ENCODE data around the gene ZRANB2. TPM values are rescaled to one million over a fixed set of nuclear protein-coding genes. Genes with fewer than 3 reads are reported as not detected.

The ZRANB2 gene
- 189 TPM for polyA plus RNA-seq (2013)

GRCh38 chr1:71080739-71081696 lies at the start of gene ZRANB2:
Gene ZRANB2, minus strand, starts transcription at chr1:71081035. Its CDS starts 40 bp downstream, at chr1:71080995.
- POLR2A ChIA-PET: interaction anchor here (0.7 kb wide), 1 partner anchor 15 kb away, joined by 3 read pairs; no protein-coding TSS in a partner anchor
- H3K4me3 ChIP-seq (ENCODE audit: control insufficient read depth in 1 of 7, extremely low read depth in 1 of 7, insufficient read depth in 4 of 7, low read depth in 2 of 7, low read length in 6 of 7): peak within 1 kb of the TSS; percentile 78 to 100 (median 97)
- no peaks in the 10 kb centered on the region for H3K9me3 ChIP-seq (ENCODE audit: control extremely low read depth in 1 of 5, control insufficient read depth in 4 of 5, insufficient read depth in 2 of 5, low read depth in 1 of 5, low read length in 4 of 5)
- H3K27me3 ChIP-seq (replicated peaks in 2 of 5; ENCODE audit: control insufficient read depth in 4 of 5, insufficient read depth in 5 of 5, low read length in 4 of 5): no peaks in the 10 kb centered on the region
- 0% methylated on average over 24 of the region's 33 CpGs for WGBS (ENCODE audit: insufficient coverage)
- DNase-seq: peak; percentile 97
- CTCF ChIA-PET: interaction anchor here (0.9 to 1.2 kb wide), 4 partner anchors 8 to 727 kb away, joined by 3 to 4 read pairs (median 3); partner anchors contain the start of gene ANKRD13C
- H3K4me1 ChIP-seq (ENCODE audit: control extremely low read depth in 1 of 4, control insufficient read depth in 4 of 4, insufficient read depth in 4 of 4, low read length in 3 of 4): peaks cover 3 to 21% (median 17%) of the 10 kb centered on the region in 4 experiments
- peaks cover 0 to 27% (median 12%) of the 10 kb centered on the region in 4 experiments for H3K36me3 ChIP-seq (ENCODE audit: control insufficient read depth in 4 of 4, insufficient read depth in 4 of 4, low read length in 3 of 4)
- peak within 1 kb of the TSS; percentile 97 to 99 for H3K27ac ChIP-seq (ENCODE audit: insufficient read depth in 1 of 2, low read depth in 1 of 2, low read length in 2 of 2, poor library complexity in 1 of 2, severe bottlenecking in 2 of 2)

- Histone ChIP-seq H3K9me3 (ENCODE audit: control extremely low read depth in 1 of 5, control insufficient read depth in 4 of 5, insufficient read depth in 2 of 5, low read depth in 1 of 5, low read length in 4 of 5) (peaks cover 4 to 34% (median 11%) of the 10 kb centered on the region in 5 experiments), H3K27ac (ENCODE audit: insufficient read depth in 1 of 2, low read depth in 1 of 2, low read length in 2 of 2, poor library complexity in 1 of 2, severe bottlenecking in 2 of 2) (no peak overlapping the region), H3K4me3 (ENCODE audit: control insufficient read depth in 1 of 7, extremely low read depth in 1 of 7, insufficient read depth in 4 of 7, low read depth in 2 of 7, low read length in 6 of 7) (no peak overlapping the region), H3K36me3 (ENCODE audit: control insufficient read depth in 4 of 4, insufficient read depth in 4 of 4, low read length in 3 of 4) (no peaks in the 10 kb centered on the region), H3K4me1 (ENCODE audit: control extremely low read depth in 1 of 4, control insufficient read depth in 4 of 4, insufficient read depth in 4 of 4, low read length in 3 of 4) (no peaks in the 10 kb centered on the region), H3K27me3 (replicated peaks in 2 of 5; ENCODE audit: control insufficient read depth in 4 of 5, insufficient read depth in 5 of 5, low read length in 4 of 5) (no peaks in the 10 kb centered on the region)
- ChIA-PET CTCF (no interaction called here), POLR2A (no interaction called here)
- DNase-seq: no peak
- no CpG with 5 or more reads among the region's 2 CpGs for WGBS (ENCODE audit: insufficient coverage)
These were observed 47.2 kb upstream of the ZRANB2 start for GRCh38 chr1:71128060-71128459.

GRCh38 chr1:71118086-71118485 lies 37.3 kb upstream of the ZRANB2 start:
- 57% methylated on average over 1 of the region's 2 CpGs for WGBS (ENCODE audit: insufficient coverage)
- H3K9me3 ChIP-seq (ENCODE audit: control extremely low read depth in 1 of 5, control insufficient read depth in 4 of 5, insufficient read depth in 2 of 5, low read depth in 1 of 5, low read length in 4 of 5): peaks cover 0 to 3% (median 0%) of the 10 kb centered on the region in 5 experiments
- ChIA-PET POLR2A (no interaction called here), CTCF (no interaction called here)
- H3K27ac ChIP-seq (ENCODE audit: insufficient read depth in 1 of 2, low read depth in 1 of 2, low read length in 2 of 2, poor library complexity in 1 of 2, severe bottlenecking in 2 of 2): no peak overlapping the region
- H3K4me3 ChIP-seq (ENCODE audit: control insufficient read depth in 1 of 7, extremely low read depth in 1 of 7, insufficient read depth in 4 of 7, low read depth in 2 of 7, low read length in 6 of 7): no peak overlapping the region
- H3K36me3 ChIP-seq (ENCODE audit: control insufficient read depth in 4 of 4, insufficient read depth in 4 of 4, low read length in 3 of 4): no peaks in the 10 kb centered on the region
- H3K27me3 ChIP-seq (replicated peaks in 2 of 5; ENCODE audit: control insufficient read depth in 4 of 5, insufficient read depth in 5 of 5, low read length in 4 of 5): no peaks in the 10 kb centered on the region
- no peak for DNase-seq
- H3K4me1 ChIP-seq (ENCODE audit: control extremely low read depth in 1 of 4, control insufficient read depth in 4 of 4, insufficient read depth in 4 of 4, low read length in 3 of 4): no peaks in the 10 kb centered on the region

- no peak for DNase-seq
- Histone ChIP-seq H3K4me3 (ENCODE audit: control insufficient read depth in 1 of 7, extremely low read depth in 1 of 7, insufficient read depth in 4 of 7, low read depth in 2 of 7, low read length in 6 of 7) (no peak overlapping the region), H3K36me3 (ENCODE audit: control insufficient read depth in 4 of 4, insufficient read depth in 4 of 4, low read length in 3 of 4) (no peaks in the 10 kb centered on the region), H3K27ac (ENCODE audit: insufficient read depth in 1 of 2, low read depth in 1 of 2, low read length in 2 of 2, poor library complexity in 1 of 2, severe bottlenecking in 2 of 2) (no peak overlapping the region), H3K4me1 (ENCODE audit: control extremely low read depth in 1 of 4, control insufficient read depth in 4 of 4, insufficient read depth in 4 of 4, low read length in 3 of 4) (no peaks in the 10 kb centered on the region), H3K27me3 (replicated peaks in 2 of 5; ENCODE audit: control insufficient read depth in 4 of 5, insufficient read depth in 5 of 5, low read length in 4 of 5) (no peaks in the 10 kb centered on the region), H3K9me3 (ENCODE audit: control extremely low read depth in 1 of 5, control insufficient read depth in 4 of 5, insufficient read depth in 2 of 5, low read depth in 1 of 5, low read length in 4 of 5) (peaks cover 0 to 3% (median 0%) of the 10 kb centered on the region in 5 experiments)
- ChIA-PET POLR2A (no interaction called here), CTCF (no interaction called here)
- no CpG with 5 or more reads among the region's 2 CpGs for WGBS (ENCODE audit: insufficient coverage)
These were observed 35.9 kb upstream of the ZRANB2 start for GRCh38 chr1:71116729-71117128.

GRCh38 chr1:71106658-71107322 lies 26.0 kb upstream of the ZRANB2 start:
- Histone ChIP-seq H3K27ac (ENCODE audit: insufficient read depth in 1 of 2, low read depth in 1 of 2, low read length in 2 of 2, poor library complexity in 1 of 2, severe bottlenecking in 2 of 2) (no peak overlapping the region), H3K27me3 (replicated peaks in 2 of 5; ENCODE audit: control insufficient read depth in 4 of 5, insufficient read depth in 5 of 5, low read length in 4 of 5) (no peaks in the 10 kb centered on the region), H3K4me3 (ENCODE audit: control insufficient read depth in 1 of 7, extremely low read depth in 1 of 7, insufficient read depth in 4 of 7, low read depth in 2 of 7, low read length in 6 of 7) (no peak overlapping the region), H3K36me3 (ENCODE audit: control insufficient read depth in 4 of 4, insufficient read depth in 4 of 4, low read length in 3 of 4) (no peaks in the 10 kb centered on the region), H3K9me3 (ENCODE audit: control extremely low read depth in 1 of 5, control insufficient read depth in 4 of 5, insufficient read depth in 2 of 5, low read depth in 1 of 5, low read length in 4 of 5) (no peaks in the 10 kb centered on the region), H3K4me1 (ENCODE audit: control extremely low read depth in 1 of 4, control insufficient read depth in 4 of 4, insufficient read depth in 4 of 4, low read length in 3 of 4) (no peaks in the 10 kb centered on the region)
- ChIA-PET CTCF (no interaction called here), POLR2A (no interaction called here)
- DNase-seq: no peak
- 96% methylated on average over 4 of the region's 8 CpGs for WGBS (ENCODE audit: insufficient coverage)

GRCh38 chr1:71104417-71104816 lies 23.6 kb upstream of the ZRANB2 start:
- Histone ChIP-seq H3K4me3 (ENCODE audit: control insufficient read depth in 1 of 7, extremely low read depth in 1 of 7, insufficient read depth in 4 of 7, low read depth in 2 of 7, low read length in 6 of 7) (no peak overlapping the region), H3K36me3 (ENCODE audit: control insufficient read depth in 4 of 4, insufficient read depth in 4 of 4, low read length in 3 of 4) (no peaks in the 10 kb centered on the region), H3K4me1 (ENCODE audit: control extremely low read depth in 1 of 4, control insufficient read depth in 4 of 4, insufficient read depth in 4 of 4, low read length in 3 of 4) (no peaks in the 10 kb centered on the region), H3K27ac (ENCODE audit: insufficient read depth in 1 of 2, low read depth in 1 of 2, low read length in 2 of 2, poor library complexity in 1 of 2, severe bottlenecking in 2 of 2) (no peak overlapping the region), H3K27me3 (replicated peaks in 2 of 5; ENCODE audit: control insufficient read depth in 4 of 5, insufficient read depth in 5 of 5, low read length in 4 of 5) (no peaks in the 10 kb centered on the region), H3K9me3 (ENCODE audit: control extremely low read depth in 1 of 5, control insufficient read depth in 4 of 5, insufficient read depth in 2 of 5, low read depth in 1 of 5, low read length in 4 of 5) (no peaks in the 10 kb centered on the region)
- WGBS (ENCODE audit: insufficient coverage): 100% methylated on average over 1 of the region's 4 CpGs
- ChIA-PET CTCF (no interaction called here), POLR2A (no interaction called here)
- no peak for DNase-seq

All from common myeloid progenitor, CD34-positive (primary cell).